Measurements from ENCODE around the gene DDAH1. TPM values are rescaled to one million over a fixed set of nuclear protein-coding genes. Genes with fewer than 3 reads are reported as not detected.

The DDAH1 gene
- total RNA-seq, 1 experiment from 2014 or later: 22.8 TPM

DNA sequence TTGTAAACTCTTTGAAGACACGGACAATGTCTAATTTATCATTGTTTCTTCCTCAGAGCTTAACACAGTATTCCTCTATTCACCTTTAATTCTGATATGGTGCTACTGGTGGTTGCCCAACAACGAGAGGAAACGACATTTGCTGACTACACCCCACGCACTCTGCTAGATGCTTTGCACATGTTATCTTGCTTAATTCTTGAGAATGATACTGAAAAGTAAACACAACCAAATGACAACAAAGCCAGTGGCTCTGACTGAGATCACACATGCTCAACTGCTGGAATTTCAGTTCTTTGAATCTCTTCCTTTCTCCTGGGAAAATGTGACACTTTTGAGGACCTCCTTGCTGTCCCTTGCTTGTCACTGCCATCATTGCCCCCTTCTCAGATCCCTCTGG lies 37.2 kb upstream of the DDAH1 start:
- H3K4me1 Mint-ChIP-seq: peaks cover 5% of the 10 kb centered on the region
- ChIA-PET CTCF (interaction anchor here (0.5 to 2.2 kb wide), 19 partner anchors 10 to 954 kb away, joined by 3 to 19 read pairs (median 3); partner anchors contain the start of genes BCL10, C1orf52 and ZNHIT6), POLR2A (no interaction called here)
- H3K9me3 Mint-ChIP-seq: peaks cover 23% of the 10 kb centered on the region
- TF ChIP-seq KAT7 (CRISPR knock-in tag; IDR thresholded peaks at IDR 0.05; ENCODE audit: borderline replicate concordance) (no peak), RELA (CRISPR knock-in tag; IDR thresholded peaks at IDR 0.05; ENCODE audit: borderline replicate concordance) (no peak), NR3C1 (CRISPR knock-in tag; conservative IDR thresholded peaks at IDR 0.05; ENCODE audit: low read depth) (no peak), EMX1 (CRISPR knock-in tag; IDR thresholded peaks at IDR 0.05) (no peak), NR1H2 (CRISPR knock-in tag; IDR thresholded peaks at IDR 0.05) (no peak), RORB (CRISPR knock-in tag; IDR thresholded peaks at IDR 0.05) (no peak), OVOL2 (CRISPR knock-in tag; IDR thresholded peaks at IDR 0.05; ENCODE audit: borderline replicate concordance) (no peak), GRHL2 (CRISPR knock-in tag; IDR thresholded peaks at IDR 0.05; ENCODE audit: insufficient replicate concordance, severe bottlenecking) (no peak), ZNF671 (CRISPR knock-in tag; IDR thresholded peaks at IDR 0.05) (no peak), ZNF138 (CRISPR knock-in tag; conservative IDR thresholded peaks at IDR 0.05) (no peak), PRRX2 (CRISPR knock-in tag; IDR thresholded peaks at IDR 0.05) (no peak)
- TF ChIP-seq, protein P1, sequence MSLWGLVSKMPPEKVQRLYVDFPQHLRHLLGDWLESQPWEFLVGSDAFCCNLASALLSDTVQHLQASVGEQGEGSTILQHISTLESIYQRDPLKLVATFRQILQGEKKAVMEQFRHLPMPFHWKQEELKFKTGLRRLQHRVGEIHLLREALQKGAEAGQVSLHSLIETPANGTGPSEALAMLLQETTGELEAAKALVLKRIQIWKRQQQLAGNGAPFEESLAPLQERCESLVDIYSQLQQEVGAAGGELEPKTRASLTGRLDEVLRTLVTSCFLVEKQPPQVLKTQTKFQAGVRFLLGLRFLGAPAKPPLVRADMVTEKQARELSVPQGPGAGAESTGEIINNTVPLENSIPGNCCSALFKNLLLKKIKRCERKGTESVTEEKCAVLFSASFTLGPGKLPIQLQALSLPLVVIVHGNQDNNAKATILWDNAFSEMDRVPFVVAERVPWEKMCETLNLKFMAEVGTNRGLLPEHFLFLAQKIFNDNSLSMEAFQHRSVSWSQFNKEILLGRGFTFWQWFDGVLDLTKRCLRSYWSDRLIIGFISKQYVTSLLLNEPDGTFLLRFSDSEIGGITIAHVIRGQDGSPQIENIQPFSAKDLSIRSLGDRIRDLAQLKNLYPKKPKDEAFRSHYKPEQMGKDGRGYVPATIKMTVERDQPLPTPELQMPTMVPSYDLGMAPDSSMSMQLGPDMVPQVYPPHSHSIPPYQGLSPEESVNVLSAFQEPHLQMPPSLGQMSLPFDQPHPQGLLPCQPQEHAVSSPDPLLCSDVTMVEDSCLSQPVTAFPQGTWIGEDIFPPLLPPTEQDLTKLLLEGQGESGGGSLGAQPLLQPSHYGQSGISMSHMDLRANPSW (CRISPR knock-in tag; conservative IDR thresholded peaks at IDR 0.05; ENCODE audit: low read depth): no peak
- TF ChIP-seq, protein P2, sequence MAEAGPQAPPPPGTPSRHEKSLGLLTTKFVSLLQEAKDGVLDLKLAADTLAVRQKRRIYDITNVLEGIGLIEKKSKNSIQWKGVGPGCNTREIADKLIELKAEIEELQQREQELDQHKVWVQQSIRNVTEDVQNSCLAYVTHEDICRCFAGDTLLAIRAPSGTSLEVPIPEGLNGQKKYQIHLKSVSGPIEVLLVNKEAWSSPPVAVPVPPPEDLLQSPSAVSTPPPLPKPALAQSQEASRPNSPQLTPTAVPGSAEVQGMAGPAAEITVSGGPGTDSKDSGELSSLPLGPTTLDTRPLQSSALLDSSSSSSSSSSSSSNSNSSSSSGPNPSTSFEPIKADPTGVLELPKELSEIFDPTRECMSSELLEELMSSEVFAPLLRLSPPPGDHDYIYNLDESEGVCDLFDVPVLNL (CRISPR knock-in tag; IDR thresholded peaks at IDR 0.05; ENCODE audit: borderline replicate concordance, low read depth): no peak
- TF ChIP-seq, protein P3, sequence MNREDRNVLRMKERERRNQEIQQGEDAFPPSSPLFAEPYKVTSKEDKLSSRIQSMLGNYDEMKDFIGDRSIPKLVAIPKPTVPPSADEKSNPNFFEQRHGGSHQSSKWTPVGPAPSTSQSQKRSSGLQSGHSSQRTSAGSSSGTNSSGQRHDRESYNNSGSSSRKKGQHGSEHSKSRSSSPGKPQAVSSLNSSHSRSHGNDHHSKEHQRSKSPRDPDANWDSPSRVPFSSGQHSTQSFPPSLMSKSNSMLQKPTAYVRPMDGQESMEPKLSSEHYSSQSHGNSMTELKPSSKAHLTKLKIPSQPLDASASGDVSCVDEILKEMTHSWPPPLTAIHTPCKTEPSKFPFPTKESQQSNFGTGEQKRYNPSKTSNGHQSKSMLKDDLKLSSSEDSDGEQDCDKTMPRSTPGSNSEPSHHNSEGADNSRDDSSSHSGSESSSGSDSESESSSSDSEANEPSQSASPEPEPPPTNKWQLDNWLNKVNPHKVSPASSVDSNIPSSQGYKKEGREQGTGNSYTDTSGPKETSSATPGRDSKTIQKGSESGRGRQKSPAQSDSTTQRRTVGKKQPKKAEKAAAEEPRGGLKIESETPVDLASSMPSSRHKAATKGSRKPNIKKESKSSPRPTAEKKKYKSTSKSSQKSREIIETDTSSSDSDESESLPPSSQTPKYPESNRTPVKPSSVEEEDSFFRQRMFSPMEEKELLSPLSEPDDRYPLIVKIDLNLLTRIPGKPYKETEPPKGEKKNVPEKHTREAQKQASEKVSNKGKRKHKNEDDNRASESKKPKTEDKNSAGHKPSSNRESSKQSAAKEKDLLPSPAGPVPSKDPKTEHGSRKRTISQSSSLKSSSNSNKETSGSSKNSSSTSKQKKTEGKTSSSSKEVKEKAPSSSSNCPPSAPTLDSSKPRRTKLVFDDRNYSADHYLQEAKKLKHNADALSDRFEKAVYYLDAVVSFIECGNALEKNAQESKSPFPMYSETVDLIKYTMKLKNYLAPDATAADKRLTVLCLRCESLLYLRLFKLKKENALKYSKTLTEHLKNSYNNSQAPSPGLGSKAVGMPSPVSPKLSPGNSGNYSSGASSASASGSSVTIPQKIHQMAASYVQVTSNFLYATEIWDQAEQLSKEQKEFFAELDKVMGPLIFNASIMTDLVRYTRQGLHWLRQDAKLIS (CRISPR knock-in tag; IDR thresholded peaks at IDR 0.05; ENCODE audit: borderline replicate concordance): no peak
- TF ChIP-seq, protein P4, sequence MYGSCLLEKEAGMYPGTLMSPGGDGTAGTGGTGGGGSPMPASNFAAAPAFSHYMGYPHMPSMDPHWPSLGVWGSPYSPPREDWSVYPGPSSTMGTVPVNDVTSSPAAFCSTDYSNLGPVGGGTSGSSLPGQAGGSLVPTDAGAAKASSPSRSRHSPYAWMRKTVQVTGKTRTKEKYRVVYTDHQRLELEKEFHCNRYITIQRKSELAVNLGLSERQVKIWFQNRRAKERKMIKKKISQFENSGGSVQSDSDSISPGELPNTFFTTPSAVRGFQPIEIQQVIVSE (CRISPR knock-in tag; IDR thresholded peaks at IDR 0.05; ENCODE audit: borderline replicate concordance): no peak
- TF ChIP-seq, protein P5, sequence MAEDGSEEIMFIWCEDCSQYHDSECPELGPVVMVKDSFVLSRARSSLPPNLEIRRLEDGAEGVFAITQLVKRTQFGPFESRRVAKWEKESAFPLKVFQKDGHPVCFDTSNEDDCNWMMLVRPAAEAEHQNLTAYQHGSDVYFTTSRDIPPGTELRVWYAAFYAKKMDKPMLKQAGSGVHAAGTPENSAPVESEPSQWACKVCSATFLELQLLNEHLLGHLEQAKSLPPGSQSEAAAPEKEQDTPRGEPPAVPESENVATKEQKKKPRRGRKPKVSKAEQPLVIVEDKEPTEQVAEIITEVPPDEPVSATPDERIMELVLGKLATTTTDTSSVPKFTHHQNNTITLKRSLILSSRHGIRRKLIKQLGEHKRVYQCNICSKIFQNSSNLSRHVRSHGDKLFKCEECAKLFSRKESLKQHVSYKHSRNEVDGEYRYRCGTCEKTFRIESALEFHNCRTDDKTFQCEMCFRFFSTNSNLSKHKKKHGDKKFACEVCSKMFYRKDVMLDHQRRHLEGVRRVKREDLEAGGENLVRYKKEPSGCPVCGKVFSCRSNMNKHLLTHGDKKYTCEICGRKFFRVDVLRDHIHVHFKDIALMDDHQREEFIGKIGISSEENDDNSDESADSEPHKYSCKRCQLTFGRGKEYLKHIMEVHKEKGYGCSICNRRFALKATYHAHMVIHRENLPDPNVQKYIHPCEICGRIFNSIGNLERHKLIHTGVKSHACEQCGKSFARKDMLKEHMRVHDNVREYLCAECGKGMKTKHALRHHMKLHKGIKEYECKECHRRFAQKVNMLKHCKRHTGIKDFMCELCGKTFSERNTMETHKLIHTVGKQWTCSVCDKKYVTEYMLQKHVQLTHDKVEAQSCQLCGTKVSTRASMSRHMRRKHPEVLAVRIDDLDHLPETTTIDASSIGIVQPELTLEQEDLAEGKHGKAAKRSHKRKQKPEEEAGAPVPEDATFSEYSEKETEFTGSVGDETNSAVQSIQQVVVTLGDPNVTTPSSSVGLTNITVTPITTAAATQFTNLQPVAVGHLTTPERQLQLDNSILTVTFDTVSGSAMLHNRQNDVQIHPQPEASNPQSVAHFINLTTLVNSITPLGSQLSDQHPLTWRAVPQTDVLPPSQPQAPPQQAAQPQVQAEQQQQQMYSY (CRISPR knock-in tag; IDR thresholded peaks at IDR 0.05): no peak
- TF ChIP-seq, protein P6, sequence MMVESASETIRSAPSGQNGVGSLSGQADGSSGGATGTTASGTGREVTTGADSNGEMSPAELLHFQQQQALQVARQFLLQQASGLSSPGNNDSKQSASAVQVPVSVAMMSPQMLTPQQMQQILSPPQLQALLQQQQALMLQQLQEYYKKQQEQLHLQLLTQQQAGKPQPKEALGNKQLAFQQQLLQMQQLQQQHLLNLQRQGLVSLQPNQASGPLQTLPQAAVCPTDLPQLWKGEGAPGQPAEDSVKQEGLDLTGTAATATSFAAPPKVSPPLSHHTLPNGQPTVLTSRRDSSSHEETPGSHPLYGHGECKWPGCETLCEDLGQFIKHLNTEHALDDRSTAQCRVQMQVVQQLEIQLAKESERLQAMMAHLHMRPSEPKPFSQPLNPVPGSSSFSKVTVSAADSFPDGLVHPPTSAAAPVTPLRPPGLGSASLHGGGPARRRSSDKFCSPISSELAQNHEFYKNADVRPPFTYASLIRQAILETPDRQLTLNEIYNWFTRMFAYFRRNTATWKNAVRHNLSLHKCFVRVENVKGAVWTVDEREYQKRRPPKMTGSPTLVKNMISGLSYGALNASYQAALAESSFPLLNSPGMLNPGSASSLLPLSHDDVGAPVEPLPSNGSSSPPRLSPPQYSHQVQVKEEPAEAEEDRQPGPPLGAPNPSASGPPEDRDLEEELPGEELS (CRISPR knock-in tag; IDR thresholded peaks at IDR 0.05): no peak
- ATAC-seq: no peak
- peaks cover 7% of the 10 kb centered on the region for H3K27me3 Mint-ChIP-seq (ENCODE audit: low read depth)
- H3K27ac Mint-ChIP-seq: no peak overlapping the region
- no peak overlapping the region for H3K4me3 Mint-ChIP-seq
- peaks cover 9% of the 10 kb centered on the region for H3K36me3 Mint-ChIP-seq
- DNase-seq (ENCODE audit: low spot score): no peak

All from WTC11 (cell line).